Measurements from ENCODE around the gene GRIK2.
A peak's percentile ranks its signal among the peaks of the same experiment; 100 is the strongest.

Gene GRIK2

DNA sequence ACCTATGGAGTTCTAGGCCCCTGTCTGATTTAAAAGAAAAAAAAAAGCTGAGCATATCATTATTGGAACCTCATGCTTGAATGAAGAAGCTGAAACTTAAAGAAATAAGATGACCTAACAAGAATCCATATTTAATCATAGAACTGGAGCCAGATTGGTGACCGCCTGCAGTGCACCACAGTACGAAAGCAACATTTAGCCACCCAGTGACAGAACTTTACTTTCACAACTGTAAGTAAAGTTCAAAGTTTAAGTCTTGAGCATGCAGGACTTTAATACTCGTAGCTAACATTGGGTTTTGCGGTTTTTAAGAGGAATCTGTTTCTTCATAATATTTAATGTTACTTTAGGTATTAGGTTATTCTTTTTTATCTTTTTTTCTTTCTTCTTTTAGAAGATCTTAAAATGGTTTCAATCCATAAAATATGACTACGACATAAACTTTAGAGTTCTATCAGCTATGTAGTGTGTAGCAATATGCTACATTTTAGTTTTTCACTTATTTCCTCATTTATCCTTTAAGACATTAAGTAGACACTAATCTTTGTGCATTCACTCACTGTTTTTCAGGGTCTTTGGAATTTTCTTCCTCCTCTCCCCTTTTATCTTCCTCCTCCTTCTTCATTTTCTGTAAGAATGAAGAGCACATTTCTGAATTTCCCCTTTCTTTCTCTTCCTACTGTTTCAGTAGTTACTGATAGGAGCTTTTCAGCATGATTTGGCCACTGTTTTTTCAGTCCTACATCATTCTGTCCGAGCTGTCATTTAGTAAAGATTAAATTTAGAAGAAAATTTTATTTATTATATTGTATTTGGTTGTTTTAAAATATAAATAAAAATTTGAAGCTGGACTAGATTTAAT lies 514.1 kb downstream of the GRIK2 start:
- no peak for DNase-seq (ENCODE audit: low read depth)
- TF ChIP-seq, protein P1, sequence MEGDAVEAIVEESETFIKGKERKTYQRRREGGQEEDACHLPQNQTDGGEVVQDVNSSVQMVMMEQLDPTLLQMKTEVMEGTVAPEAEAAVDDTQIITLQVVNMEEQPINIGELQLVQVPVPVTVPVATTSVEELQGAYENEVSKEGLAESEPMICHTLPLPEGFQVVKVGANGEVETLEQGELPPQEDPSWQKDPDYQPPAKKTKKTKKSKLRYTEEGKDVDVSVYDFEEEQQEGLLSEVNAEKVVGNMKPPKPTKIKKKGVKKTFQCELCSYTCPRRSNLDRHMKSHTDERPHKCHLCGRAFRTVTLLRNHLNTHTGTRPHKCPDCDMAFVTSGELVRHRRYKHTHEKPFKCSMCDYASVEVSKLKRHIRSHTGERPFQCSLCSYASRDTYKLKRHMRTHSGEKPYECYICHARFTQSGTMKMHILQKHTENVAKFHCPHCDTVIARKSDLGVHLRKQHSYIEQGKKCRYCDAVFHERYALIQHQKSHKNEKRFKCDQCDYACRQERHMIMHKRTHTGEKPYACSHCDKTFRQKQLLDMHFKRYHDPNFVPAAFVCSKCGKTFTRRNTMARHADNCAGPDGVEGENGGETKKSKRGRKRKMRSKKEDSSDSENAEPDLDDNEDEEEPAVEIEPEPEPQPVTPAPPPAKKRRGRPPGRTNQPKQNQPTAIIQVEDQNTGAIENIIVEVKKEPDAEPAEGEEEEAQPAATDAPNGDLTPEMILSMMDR (IDR thresholded peaks at IDR 0.05; ENCODE audit: low read length, missing control alignments): no peak
- no peak overlapping the region for H3K4me3 ChIP-seq (replicated peaks; ENCODE audit: low read depth, low read length)

DNA sequence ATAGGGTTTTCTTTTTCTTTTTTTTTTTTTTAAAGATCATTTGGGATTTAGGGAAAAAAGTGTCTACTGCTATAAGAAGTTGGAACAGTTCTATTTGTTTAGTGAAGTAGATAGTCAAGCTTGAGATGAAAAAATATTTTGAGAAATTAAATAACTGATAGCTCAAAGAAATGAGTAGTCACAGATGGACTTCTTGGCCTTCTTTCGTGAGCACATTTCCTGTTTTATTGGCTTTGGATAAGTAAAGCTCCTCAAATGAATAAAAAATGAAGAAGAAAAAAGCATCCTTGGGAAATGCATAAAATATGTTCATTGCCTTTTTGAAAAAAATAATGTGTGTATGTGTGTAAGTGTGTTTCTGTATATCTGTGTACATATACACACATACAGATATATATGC lies 515.9 kb downstream of the GRIK2 start:
- H3K4me3 ChIP-seq (replicated peaks; ENCODE audit: low read depth, low read length): no peak overlapping the region
- TF ChIP-seq, protein P1 (IDR thresholded peaks at IDR 0.05; ENCODE audit: low read length, missing control alignments): no peak
- DNase-seq (ENCODE audit: low read depth): peak; percentile 5

DNA sequence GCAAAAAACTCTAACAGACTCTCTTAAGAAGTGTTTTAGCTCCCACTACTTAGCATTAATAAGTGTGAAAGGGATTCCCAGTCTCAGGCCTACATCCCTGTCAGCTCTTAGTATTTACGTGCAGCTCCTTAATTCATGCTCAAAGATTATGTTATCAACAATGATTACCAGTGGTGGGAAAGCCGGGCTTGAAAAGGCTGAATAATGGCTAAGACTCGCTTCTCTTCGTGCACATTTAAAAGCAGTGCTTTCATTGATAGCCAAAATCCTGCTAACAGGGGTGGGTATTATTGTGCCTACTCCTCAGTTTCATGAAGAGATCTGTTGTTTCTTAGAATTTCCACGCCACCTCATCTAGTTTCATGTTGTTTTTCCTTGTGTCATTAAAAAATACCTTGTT lies 518.8 kb downstream of the GRIK2 start:
- TF ChIP-seq, protein P1 (IDR thresholded peaks at IDR 0.05; ENCODE audit: low read length, missing control alignments): no peak
- DNase-seq (ENCODE audit: low read depth): no peak
- no peak overlapping the region for H3K4me3 ChIP-seq (replicated peaks; ENCODE audit: low read depth, low read length)

DNA sequence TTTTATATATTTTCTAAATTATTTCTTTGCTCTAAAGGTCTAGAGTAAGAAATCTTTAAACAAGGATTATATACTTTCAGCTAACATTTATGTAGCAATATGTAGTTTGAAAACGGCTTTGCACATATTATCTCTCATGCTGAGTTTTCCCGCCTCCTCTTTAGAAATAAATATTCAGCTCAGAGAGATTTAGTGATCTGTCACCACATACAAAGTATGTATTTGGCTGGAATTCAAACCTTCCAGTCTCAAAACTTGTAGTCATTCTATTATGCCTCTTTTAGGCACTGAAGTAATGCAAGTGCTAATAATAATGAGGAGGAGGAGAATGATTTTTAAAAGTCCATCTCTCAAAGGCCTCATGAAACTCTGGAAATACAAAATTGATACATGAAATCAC lies 525.0 kb downstream of the GRIK2 start:
- no peak overlapping the region for H3K4me3 ChIP-seq (replicated peaks; ENCODE audit: low read depth, low read length)
- peak; percentile 5 for DNase-seq (ENCODE audit: low read depth)
- TF ChIP-seq, protein P1 (IDR thresholded peaks at IDR 0.05; ENCODE audit: low read length, missing control alignments): no peak

DNA sequence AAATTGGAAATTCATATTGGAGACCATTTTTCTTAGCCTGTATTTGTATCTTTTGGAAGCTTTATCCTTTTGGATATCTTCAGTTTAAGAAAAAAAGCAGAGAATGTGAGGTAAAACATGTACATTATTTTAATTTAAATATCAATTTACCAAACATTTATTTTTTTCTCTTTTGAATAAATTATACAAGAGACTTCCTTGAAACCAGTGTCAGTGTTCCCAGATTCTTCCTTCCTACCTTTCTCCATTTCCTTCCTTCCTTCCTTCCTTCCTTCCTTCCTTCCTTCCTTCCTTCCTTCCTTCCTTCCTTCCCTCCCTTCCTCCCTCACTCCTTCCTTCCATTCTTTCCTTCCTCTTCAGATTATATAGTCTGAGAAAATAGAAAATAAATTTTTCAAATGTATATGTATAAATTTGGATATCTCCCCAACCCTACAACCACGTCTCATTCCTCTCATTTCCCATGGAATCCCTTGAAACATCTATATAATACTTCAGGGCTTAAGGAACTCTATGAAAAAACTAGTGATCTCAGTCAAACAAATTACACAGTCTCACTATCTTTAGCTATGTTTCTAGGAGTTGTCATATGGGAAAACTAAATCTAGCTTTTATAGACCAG lies 528.4 kb downstream of the GRIK2 start:
- no peak for DNase-seq (ENCODE audit: low read depth)
- TF ChIP-seq, protein P1 (IDR thresholded peaks at IDR 0.05; ENCODE audit: low read length, missing control alignments): no peak
- no peak overlapping the region for H3K4me3 ChIP-seq (replicated peaks; ENCODE audit: low read depth, low read length)

GRCh38 chr6:101926149-101926925 lies 532.8 kb downstream of the GRIK2 start:
- TF ChIP-seq, protein P1 (IDR thresholded peaks at IDR 0.05; ENCODE audit: low read length, missing control alignments): no peak
- DNase-seq (ENCODE audit: low read depth): no peak
- no peak overlapping the region for H3K4me3 ChIP-seq (replicated peaks; ENCODE audit: low read depth, low read length)

All from fibroblast of pulmonary artery (primary cell).